Heart right ventricle (tissue), 16 donors: ENCODE data around the gene FFAR3. TPM values are rescaled to one million over a fixed set of nuclear protein-coding genes. Genes with fewer than 3 reads are reported as not detected.
A peak's percentile ranks its signal among the peaks of the same experiment; 100 is the strongest.

ENCODE experiments used
- ATAC-seq, 8 donors: fragments of 200-7000 bp; cut with Tn5 transposase; one replicate each; pipeline ENCODE4 v1.9.1; 2020; ENCODE audit warnings: mild to moderate bottlenecking in 8 of 8, moderate library complexity in 8 of 8, moderate number of reproducible peaks in 1 of 8
- DNase-seq, 2 donors: peaks; one replicate each; pipeline ENCODE4 v3.0.0-alpha.2; 2020
- H3K27ac ChIP-seq, 10 donors: fragments of 200-600 bp; sonication (generic) in 2 of 10; one replicate each; pipeline versions ENCODE4 v1.5.0 to v1.8.0; 2020 to 2022; ENCODE audit warnings: mild to moderate bottlenecking in 3 of 10
- H3K27me3 ChIP-seq, 7 donors: fragments of 200-600 bp; one replicate each; pipeline ENCODE4 v1.8.0; 2021 to 2022; ENCODE audit warnings: mild to moderate bottlenecking in 2 of 7
- H3K36me3 ChIP-seq, 9 donors: fragments of 200-600 bp; sonication (generic) in 1 of 9; one replicate each; pipeline versions ENCODE4 v1.5.0 to v1.8.0; 2020 to 2022; ENCODE audit warnings: mild to moderate bottlenecking in 2 of 9
- H3K4me1 ChIP-seq, 9 donors: fragments of 200-600 bp; sonication (generic) in 1 of 9; one replicate each; pipeline versions ENCODE4 v1.5.0 to v1.8.0; 2020 to 2022; ENCODE audit warnings: mild to moderate bottlenecking in 4 of 9
- H3K4me3 ChIP-seq, 10 donors: fragments of 200-600 bp; sonication (generic) in 2 of 10; one replicate each; pipeline versions ENCODE4 v1.5.0 to v1.8.0; 2020 to 2022; ENCODE audit warnings: mild to moderate bottlenecking in 7 of 10, moderate library complexity in 2 of 10
- H3K9me3 ChIP-seq, 11 donors: fragments of 200-600 bp in 10 of 11; sonication (generic) in 2 of 11; one replicate each; pipeline versions ENCODE4 v1.5.0 to v1.8.0; 2013 to 2022; ENCODE audit warnings: mild to moderate bottlenecking in 2 of 11, control low read depth in 1 of 11, moderate library complexity in 1 of 11
- WGBS, 2 donors: extraction: QIAGEN DNeasy Blood & Tissue Kit; methylation state at CpG; one replicate each; pipeline ENCODE4 v1.1.7; 2013; ENCODE audit warnings: inconsistent platforms in 1 of 2; 5-methylcytosine and 5-hydroxymethylcytosine counted together
- intact Hi-C, 10 donors: fragments of 100-400 bp; cut with DNase I; formaldehyde crosslinking; loops; one replicate each; pipeline versions ENCODE4 v1.11.1 to v1.14.2; 2022
- long read RNA-seq, 3 donors: library from polyadenylated mRNA; unstranded; transcript quantifications; one replicate each; pipeline ENCODE4 v2.0.0, GENCODE V29; 2020 to 2021
- polyA plus RNA-seq, 2 donors: library from polyadenylated mRNA; stranded (reverse); fragments of 200-250 nt; gene quantifications; one replicate each; pipeline ENCODE4 v1.2.3, GENCODE V29; 2013
- total RNA-seq, 10 donors: library from RNA; stranded (reverse); fragmentation: NEBNext Ultra II Directional in 3 of 10; extraction: Animal tissue kit (Norgen Biotek cat#: 25700) in 3 of 10; gene quantifications; one replicate each; pipeline versions ENCODE4 v1.2.1 to v1.2.4, GENCODE V29; 2021 to 2023
- TF ChIP-seq, protein P1 (sequence below), 9 donors: fragments of 200-600 bp; sonication (generic) in 2 of 9; IDR thresholded peaks; one replicate each; pipeline versions ENCODE4 v1.5.0 to v1.8.0; 2021 to 2022; ENCODE audit warnings: antibody characterized with exemption in 9 of 9, mild to moderate bottlenecking in 5 of 9, moderate library complexity in 1 of 9
- donor health status: Arrhythmogenic right ventricular cardiomyopathy.
- donor health status: ischemic (EF 13 %, LVEDD 7.1; RV severe dilation, severe dysfunction).
- donor health status: healthy with polysubstance abuse.
- donor health status: DM: no; HTN: yes; CAD: no.
- donor health status: DM: no; HTN: no; CAD: no.
- donor health status: ischemic (EF 25% LVEDD 6.9; RV normal size, moderate dysfunction).
- donor health status: ischemic (EF 25% LVEDD 5.7; RV mildly dilated, moderate dysfunction).
- donor health status: healthy.
- donor health status: DM: yes; HTN: yes; CAD: no.
- donor health status: Ischemic cardiomyopathy.
- donor health status: ischemic (EF 35%, LVEDD 5.7; RV mildly dilated, moderate dysfunction).
- donor health status: nonischemic (EF 11% LVEDD 7.7; RV severe dilation, severe dysfunction).
- donor health status: DM: yes; HTN: yes; CAD: no.
- donor health status: PGD.
- donor health status: ischemic (EF 29% LVEDD 5.4; RV normal size, mild dysfunction).
- donor health status: nonischemic (EF 23%, LVEDD 6.1; RV moderate dilation, normal function).

FFAR3 gene, protein sequence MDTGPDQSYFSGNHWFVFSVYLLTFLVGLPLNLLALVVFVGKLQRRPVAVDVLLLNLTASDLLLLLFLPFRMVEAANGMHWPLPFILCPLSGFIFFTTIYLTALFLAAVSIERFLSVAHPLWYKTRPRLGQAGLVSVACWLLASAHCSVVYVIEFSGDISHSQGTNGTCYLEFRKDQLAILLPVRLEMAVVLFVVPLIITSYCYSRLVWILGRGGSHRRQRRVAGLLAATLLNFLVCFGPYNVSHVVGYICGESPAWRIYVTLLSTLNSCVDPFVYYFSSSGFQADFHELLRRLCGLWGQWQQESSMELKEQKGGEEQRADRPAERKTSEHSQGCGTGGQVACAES
- under 1 TPM in 2 of 10 donors, not detected in 8; 0.40 to 0.49 TPM for total RNA-seq
- polyA plus RNA-seq: under 1 TPM in 1 of 2 donors, not detected in 1; 0.09 TPM
- long read RNA-seq, donor 1: 0 reads
- long read RNA-seq, donor 2: 0 reads
- long read RNA-seq, donor 3: 0 reads

DNA sequence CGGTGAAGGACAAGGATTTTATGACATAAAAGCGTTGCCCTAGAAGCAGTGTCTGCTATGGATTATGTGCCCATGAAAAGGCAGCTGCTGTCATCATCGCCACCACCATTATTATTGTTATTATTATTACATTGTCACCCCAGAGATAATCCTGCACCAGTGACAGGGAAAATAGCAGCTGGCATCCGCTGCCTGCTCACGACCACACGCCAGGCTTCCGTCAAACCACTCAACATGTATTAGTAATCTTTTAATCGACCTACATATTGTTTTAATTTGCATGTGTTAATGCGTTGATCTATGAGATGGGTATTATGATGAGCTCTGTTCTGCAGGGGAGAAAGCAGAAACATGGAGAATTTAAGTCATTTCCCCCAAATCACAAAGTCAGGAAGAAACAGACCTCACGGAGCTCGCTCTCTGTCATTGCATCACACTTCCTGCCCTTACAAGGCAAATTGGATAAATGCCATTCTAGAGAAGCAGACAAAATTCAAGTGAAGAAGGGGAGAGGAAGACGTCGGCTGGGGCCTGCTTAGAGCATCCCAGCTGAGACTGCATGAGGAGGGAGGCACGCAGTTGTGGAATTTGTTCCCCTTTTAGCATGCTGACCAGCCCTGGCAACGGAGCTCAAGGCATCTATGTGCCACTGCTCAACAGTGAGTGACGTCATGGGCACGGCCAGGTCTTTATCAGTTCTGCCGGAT, at the start of gene FFAR3:
Gene FFAR3, plus strand, starts transcription at position 594 of the 707 bp plus-strand sequence. CDS start 431 bp downstream, outside the sequence.
- H3K4me3 ChIP-seq: no peak within 1 kb of the TSS
- no peaks in the 10 kb centered on the region for H3K9me3 ChIP-seq
- H3K36me3 ChIP-seq: no peaks in the 10 kb centered on the region
- peaks cover 0 to 4% (median 0%) of the 10 kb centered on the region in 7 donors for H3K27me3 ChIP-seq
- DNase-seq (peak in 1 of 2 donors; percentile 29), ATAC-seq (peak in 7 of 8 donors; percentile 33 to 84 (median 67))
- 42 to 50% methylated on average over 18 of the region's 18 CpGs for WGBS, 2 donors
- peaks cover 0 to 19% (median 6%) of the 10 kb centered on the region in 9 donors for H3K4me1 ChIP-seq
- no peak within 1 kb of the TSS for H3K27ac ChIP-seq
- TF ChIP-seq, protein P1, sequence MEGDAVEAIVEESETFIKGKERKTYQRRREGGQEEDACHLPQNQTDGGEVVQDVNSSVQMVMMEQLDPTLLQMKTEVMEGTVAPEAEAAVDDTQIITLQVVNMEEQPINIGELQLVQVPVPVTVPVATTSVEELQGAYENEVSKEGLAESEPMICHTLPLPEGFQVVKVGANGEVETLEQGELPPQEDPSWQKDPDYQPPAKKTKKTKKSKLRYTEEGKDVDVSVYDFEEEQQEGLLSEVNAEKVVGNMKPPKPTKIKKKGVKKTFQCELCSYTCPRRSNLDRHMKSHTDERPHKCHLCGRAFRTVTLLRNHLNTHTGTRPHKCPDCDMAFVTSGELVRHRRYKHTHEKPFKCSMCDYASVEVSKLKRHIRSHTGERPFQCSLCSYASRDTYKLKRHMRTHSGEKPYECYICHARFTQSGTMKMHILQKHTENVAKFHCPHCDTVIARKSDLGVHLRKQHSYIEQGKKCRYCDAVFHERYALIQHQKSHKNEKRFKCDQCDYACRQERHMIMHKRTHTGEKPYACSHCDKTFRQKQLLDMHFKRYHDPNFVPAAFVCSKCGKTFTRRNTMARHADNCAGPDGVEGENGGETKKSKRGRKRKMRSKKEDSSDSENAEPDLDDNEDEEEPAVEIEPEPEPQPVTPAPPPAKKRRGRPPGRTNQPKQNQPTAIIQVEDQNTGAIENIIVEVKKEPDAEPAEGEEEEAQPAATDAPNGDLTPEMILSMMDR (IDR thresholded peaks at IDR 0.05): no peak
- intact Hi-C loops: loop anchor here in 2 of 10 donors (2.0 to 10.0 kb wide), 2 partner anchors 107 to 137 kb away; partner anchors contain the start of gene KRTDAP (in 1 of the 2)

DNA sequence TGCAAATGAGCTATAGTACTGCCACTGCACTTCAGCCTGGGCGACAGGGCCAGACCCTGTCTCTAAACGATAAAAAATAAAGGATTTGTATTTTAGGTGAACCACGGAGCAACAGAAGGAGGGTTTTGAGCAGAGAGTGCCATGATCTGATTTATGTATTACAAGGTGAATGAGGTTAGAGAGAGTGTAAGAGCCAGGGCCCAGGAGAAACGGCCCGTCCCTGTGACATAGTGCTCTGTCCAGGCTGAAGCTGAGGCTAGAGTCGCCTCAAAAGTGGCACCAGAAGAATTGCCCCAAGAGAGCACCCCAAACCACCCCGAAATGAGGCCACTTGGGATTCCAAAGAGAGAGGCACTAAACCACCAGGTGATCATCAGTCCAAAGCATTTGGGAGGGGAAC, 49.4 kb upstream of the FFAR3 start:
- no peaks in the 10 kb centered on the region for H3K9me3 ChIP-seq
- WGBS, 2 donors: 87 to 96% methylated on average over 7 of the region's 7 CpGs
- TF ChIP-seq, protein P1 (IDR thresholded peaks at IDR 0.05): no peak
- no peak overlapping the region for H3K4me3 ChIP-seq
- H3K4me1 ChIP-seq: peaks cover 0 to 15% (median 0%) of the 10 kb centered on the region in 9 donors
- DNase-seq (no peak), ATAC-seq (no peak)
- peaks cover 0 to 9% (median 0%) of the 10 kb centered on the region in 7 donors for H3K27me3 ChIP-seq
- intact Hi-C loops: no loop called here
- H3K27ac ChIP-seq: peak overlapping the region in 1 of 10 donors; percentile 37
- H3K36me3 ChIP-seq: no peaks in the 10 kb centered on the region

DNA sequence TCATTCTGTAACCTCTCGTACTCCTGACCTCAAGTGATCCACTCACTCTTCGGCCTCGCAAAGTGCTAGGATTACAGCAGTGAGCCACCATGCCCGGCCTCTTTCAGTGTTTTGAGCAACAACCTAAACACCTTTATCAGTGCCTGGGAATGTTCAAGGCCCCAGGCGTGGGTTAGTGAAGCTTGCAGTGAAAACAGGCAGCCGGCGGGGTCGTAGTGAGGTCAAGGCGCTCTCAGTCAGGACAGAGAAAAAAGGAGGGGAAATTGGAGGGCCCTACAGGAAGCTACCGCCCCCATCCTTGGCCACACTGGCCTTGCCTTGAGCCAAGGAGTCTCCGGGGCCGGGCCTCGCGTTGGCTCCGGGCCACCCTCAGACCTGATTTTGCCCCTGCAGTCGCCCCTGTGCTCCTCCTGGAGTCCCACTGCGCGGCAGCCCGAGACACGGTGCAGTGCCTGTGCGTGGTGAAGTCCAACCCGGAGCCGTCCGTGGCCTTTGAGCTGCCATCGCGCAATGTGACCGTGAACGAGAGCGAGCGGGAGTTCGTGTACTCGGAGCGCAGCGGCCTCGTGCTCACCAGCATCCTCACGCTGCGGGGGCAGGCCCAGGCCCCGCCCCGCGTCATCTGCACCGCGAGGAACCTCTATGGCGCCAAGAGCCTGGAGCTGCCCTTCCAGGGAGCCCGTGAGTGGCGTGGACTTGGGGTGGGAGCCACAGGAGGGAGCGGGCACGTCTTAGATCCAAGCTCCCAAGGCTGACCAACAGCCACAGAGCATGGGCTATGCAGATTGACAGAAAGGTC, 48.6 kb upstream of the FFAR3 start:
- peaks cover 0 to 15% (median 0%) of the 10 kb centered on the region in 9 donors for H3K4me1 ChIP-seq
- no peaks in the 10 kb centered on the region for H3K9me3 ChIP-seq
- peaks cover 0 to 2% (median 0%) of the 10 kb centered on the region in 7 donors for H3K27me3 ChIP-seq
- intact Hi-C loops: no loop called here
- ATAC-seq (peak in 7 of 8 donors; percentile 50 to 89 (median 79)), DNase-seq (peak in 1 of 2 donors; percentile 55)
- TF ChIP-seq, protein P1 (IDR thresholded peaks at IDR 0.05): no peak
- H3K27ac ChIP-seq: peak overlapping the region in 2 of 10 donors; percentile 37 to 39
- H3K36me3 ChIP-seq: no peaks in the 10 kb centered on the region
- 69 to 74% methylated on average over 47 of the region's 47 CpGs for WGBS, 2 donors
- H3K4me3 ChIP-seq: peak overlapping the region in 2 of 10 donors; percentile 11 to 20
